Loucy (cell line): ENCODE results near the gene PTGES2.

Source experiments
- EZH2phosphoT487 ChIP-seq: fragments of 200-600 bp; IDR thresholded peaks from 2 replicates; pipeline ENCODE4 v1.6.1; 2018; ENCODE audit warnings: antibody characterized with exemption, mild to moderate bottlenecking, moderate library complexity, borderline replicate concordance
- TF ChIP-seq, protein P1 (sequence below): fragments of 200-600 bp; sonication (generic); conservative IDR thresholded peaks from 2 replicates; pipeline ENCODE4 v1.5.1; 2014; ENCODE audit warnings: mild to moderate bottlenecking, antibody characterized with exemption, low read length

DNA sequence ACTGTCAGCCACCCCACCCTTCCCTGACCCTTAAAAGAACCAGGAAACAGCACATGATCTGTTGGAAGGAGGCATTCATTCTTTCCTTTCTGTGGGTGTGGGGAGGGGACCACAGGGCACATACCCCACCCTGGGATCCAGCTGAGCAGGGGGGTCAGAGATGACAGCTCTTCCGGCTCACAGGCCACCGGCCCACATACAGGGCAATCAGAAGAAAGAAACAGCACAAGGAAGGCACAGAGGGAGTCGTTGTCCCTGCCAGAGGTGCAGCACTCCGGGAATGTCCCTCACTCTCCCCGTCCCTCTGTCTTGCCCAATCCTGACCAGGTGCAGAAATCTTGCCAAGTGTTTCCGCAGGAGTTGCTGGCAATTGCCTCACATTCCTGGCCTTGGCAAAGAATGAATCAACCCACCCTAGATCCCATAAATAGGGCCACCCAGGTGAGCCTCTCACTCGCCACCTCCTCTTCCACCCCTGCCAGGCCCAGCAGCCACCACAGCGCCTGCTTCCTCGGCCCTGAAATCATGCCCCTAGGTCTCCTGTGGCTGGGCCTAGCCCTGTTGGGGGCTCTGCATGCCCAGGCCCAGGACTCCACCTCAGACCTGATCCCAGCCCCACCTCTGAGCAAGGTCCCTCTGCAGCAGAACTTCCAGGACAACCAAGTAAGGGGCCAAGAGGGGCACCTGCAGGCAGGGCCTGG, 21.6 kb upstream of the PTGES2 start, which contains the start of gene LCN2:
- TF ChIP-seq, protein P1, sequence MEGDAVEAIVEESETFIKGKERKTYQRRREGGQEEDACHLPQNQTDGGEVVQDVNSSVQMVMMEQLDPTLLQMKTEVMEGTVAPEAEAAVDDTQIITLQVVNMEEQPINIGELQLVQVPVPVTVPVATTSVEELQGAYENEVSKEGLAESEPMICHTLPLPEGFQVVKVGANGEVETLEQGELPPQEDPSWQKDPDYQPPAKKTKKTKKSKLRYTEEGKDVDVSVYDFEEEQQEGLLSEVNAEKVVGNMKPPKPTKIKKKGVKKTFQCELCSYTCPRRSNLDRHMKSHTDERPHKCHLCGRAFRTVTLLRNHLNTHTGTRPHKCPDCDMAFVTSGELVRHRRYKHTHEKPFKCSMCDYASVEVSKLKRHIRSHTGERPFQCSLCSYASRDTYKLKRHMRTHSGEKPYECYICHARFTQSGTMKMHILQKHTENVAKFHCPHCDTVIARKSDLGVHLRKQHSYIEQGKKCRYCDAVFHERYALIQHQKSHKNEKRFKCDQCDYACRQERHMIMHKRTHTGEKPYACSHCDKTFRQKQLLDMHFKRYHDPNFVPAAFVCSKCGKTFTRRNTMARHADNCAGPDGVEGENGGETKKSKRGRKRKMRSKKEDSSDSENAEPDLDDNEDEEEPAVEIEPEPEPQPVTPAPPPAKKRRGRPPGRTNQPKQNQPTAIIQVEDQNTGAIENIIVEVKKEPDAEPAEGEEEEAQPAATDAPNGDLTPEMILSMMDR: no peak
- no peak for TF ChIP-seq EZH2phosphoT487
